ENCODE measurements around the gene CENPX.

Gene CENPX

GRCh38 chr17:82012640-82013295 is 9.9 kb downstream of the CENPX start:
- H3K27ac ChIP-seq = no peak overlapping the region
- TF ChIP-seq CTCF (IDR thresholded peaks at IDR 0.05) (no peak), ZFX (IDR thresholded peaks at IDR 0.05; ENCODE audit: borderline replicate concordance) (no peak)

- TF ChIP-seq ZFX (IDR thresholded peaks at IDR 0.05; ENCODE audit: borderline replicate concordance) = no peak
- TF ChIP-seq CTCF (IDR thresholded peaks at IDR 0.05) = no peak
- H3K27ac ChIP-seq = no peak overlapping the region
Observed at GRCh38 chr17:82012261-82012639, 10.4 kb downstream of the CENPX start.

- no peak for TF ChIP-seq CTCF (IDR thresholded peaks at IDR 0.05)
- no peak for TF ChIP-seq ZFX (IDR thresholded peaks at IDR 0.05; ENCODE audit: borderline replicate concordance)
- H3K27ac ChIP-seq = no peak overlapping the region
Observed at GRCh38 chr17:82011617-82012187, 11.0 kb downstream of the CENPX start.

- H3K27ac ChIP-seq = no peak overlapping the region
- TF ChIP-seq ZFX (IDR thresholded peaks at IDR 0.05; ENCODE audit: borderline replicate concordance) (no peak), CTCF (IDR thresholded peaks at IDR 0.05) (no peak)
Observed at GRCh38 chr17:82010575-82011525, 11.8 kb downstream of the CENPX start.

- no peak overlapping the region for H3K27ac ChIP-seq
- TF ChIP-seq ZFX (IDR thresholded peaks at IDR 0.05; ENCODE audit: borderline replicate concordance) (no peak), CTCF (IDR thresholded peaks at IDR 0.05) (no peak)
Observed at GRCh38 chr17:82009413-82009812, 13.3 kb downstream of the CENPX start.

GRCh38 chr17:82008941-82009405 is 13.7 kb downstream of the CENPX start:
- no peak overlapping the region for H3K27ac ChIP-seq
- TF ChIP-seq CTCF (IDR thresholded peaks at IDR 0.05) = no peak
- no peak for TF ChIP-seq ZFX (IDR thresholded peaks at IDR 0.05; ENCODE audit: borderline replicate concordance)

All from 22Rv1 (cell line).